Measurements from ENCODE around the gene NKX1-1. TPM values are rescaled to one million over a fixed set of nuclear protein-coding genes. Genes with fewer than 3 reads are reported as not detected.

Gene NKX1-1
- total RNA-seq, 1 experiment from 2014 or later = not detected

DNA sequence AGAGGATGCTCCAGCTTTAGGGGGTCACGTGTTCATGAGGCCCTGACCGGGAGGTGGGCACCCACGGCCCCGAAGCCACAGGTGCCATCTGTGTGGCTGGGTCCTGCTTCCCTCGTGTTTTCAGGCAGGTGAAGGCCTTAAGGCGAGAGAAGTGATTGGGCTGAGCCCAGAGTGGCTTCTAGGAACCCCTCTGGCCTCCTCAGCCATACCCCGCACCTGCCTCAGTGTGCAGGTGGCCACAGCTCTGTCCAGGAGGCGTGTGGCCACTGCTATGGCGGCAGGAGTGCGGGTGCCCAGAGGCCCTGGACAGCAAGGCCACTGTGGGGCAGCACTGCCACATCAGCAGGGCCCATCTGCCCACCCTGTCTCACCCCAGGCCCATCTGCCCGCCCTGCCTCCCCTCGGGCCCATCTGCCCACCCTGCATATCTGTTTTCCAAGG, 25.0 kb downstream of the NKX1-1 start:
- TF ChIP-seq ZNF671 (CRISPR knock-in tag; IDR thresholded peaks at IDR 0.05) = no peak
- TF ChIP-seq, protein P1, sequence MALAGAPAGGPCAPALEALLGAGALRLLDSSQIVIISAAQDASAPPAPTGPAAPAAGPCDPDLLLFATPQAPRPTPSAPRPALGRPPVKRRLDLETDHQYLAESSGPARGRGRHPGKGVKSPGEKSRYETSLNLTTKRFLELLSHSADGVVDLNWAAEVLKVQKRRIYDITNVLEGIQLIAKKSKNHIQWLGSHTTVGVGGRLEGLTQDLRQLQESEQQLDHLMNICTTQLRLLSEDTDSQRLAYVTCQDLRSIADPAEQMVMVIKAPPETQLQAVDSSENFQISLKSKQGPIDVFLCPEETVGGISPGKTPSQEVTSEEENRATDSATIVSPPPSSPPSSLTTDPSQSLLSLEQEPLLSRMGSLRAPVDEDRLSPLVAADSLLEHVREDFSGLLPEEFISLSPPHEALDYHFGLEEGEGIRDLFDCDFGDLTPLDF (CRISPR knock-in tag; IDR thresholded peaks at IDR 0.05) = no peak
- TF ChIP-seq MXD4 (CRISPR knock-in tag; IDR thresholded peaks at IDR 0.05; ENCODE audit: borderline replicate concordance) = no peak
- TF ChIP-seq, protein P2, sequence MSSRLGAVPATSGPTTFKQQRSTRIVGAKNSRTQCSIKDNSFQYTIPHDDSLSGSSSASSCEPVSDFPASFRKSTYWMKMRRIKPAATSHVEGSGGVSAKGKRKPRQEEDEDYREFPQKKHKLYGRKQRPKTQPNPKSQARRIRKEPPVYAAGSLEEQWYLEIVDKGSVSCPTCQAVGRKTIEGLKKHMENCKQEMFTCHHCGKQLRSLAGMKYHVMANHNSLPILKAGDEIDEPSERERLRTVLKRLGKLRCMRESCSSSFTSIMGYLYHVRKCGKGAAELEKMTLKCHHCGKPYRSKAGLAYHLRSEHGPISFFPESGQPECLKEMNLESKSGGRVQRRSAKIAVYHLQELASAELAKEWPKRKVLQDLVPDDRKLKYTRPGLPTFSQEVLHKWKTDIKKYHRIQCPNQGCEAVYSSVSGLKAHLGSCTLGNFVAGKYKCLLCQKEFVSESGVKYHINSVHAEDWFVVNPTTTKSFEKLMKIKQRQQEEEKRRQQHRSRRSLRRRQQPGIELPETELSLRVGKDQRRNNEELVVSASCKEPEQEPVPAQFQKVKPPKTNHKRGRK (CRISPR knock-in tag; IDR thresholded peaks at IDR 0.05; ENCODE audit: borderline replicate concordance) = no peak
- TF ChIP-seq CREM (CRISPR knock-in tag; IDR thresholded peaks at IDR 0.05) = no peak
- TF ChIP-seq, protein P3, sequence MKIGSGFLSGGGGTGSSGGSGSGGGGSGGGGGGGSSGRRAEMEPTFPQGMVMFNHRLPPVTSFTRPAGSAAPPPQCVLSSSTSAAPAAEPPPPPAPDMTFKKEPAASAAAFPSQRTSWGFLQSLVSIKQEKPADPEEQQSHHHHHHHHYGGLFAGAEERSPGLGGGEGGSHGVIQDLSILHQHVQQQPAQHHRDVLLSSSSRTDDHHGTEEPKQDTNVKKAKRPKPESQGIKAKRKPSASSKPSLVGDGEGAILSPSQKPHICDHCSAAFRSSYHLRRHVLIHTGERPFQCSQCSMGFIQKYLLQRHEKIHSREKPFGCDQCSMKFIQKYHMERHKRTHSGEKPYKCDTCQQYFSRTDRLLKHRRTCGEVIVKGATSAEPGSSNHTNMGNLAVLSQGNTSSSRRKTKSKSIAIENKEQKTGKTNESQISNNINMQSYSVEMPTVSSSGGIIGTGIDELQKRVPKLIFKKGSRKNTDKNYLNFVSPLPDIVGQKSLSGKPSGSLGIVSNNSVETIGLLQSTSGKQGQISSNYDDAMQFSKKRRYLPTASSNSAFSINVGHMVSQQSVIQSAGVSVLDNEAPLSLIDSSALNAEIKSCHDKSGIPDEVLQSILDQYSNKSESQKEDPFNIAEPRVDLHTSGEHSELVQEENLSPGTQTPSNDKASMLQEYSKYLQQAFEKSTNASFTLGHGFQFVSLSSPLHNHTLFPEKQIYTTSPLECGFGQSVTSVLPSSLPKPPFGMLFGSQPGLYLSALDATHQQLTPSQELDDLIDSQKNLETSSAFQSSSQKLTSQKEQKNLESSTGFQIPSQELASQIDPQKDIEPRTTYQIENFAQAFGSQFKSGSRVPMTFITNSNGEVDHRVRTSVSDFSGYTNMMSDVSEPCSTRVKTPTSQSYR (CRISPR knock-in tag; IDR thresholded peaks at IDR 0.05) = no peak
- ATAC-seq (no peak), DNase-seq (ENCODE audit: low spot score) (no peak)
- Mint-ChIP-seq H3K27ac (no peak overlapping the region), H3K4me3 (no peak overlapping the region), H3K9me3 (no peaks in the 10 kb centered on the region), H3K4me1 (no peaks in the 10 kb centered on the region), H3K27me3 (ENCODE audit: low read depth) (no peaks in the 10 kb centered on the region), H3K36me3 (no peaks in the 10 kb centered on the region; the same call in 1 of the 2 replicates)
- ChIA-PET POLR2A (no interaction called here), CTCF (no interaction called here)

DNA sequence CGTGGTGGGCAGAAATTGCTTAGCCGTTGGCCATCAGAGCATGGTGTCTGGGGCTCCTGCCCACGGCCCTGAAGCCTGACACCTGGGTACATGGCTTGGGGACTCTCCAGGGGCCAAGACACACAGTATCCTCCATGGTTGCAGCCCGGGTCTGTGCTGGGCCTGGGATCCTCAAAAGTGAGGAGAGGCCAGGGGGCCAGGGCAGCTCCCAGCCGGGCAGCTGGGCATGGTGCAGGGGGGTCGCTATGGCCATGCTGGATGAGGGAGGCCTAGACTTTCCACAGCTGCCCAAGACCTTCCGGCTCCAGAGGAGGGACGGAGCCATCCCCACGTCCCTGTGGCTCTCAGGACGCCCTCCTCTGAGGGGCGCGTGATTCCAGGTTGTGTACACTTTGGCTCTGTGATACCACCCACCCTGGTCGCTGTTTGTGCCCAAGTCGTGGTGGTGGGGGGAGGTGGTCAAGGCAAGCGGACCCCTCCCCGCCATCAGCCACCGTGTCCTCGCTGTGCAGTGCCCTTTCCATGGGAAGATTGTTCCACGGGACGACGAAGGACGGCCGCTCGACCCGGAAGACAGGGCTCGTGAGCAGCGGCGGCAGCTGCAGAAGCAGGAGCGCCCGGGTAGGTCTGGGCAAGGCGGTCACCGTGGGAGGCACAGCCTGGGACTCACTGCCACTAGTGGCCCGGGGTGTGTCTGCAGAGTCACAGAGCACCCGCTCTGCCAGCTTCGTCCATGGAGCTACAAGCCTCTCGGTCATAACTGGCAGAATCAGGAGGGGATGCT, 25.7 kb downstream of the NKX1-1 start:
- CTCF ChIA-PET = no interaction called here
- DNase-seq (ENCODE audit: low spot score) (peak; percentile 7), ATAC-seq (no peak)
- Mint-ChIP-seq H3K36me3 (no peaks in the 10 kb centered on the region), H3K27me3 (ENCODE audit: low read depth) (no peaks in the 10 kb centered on the region), H3K4me3 (no peak overlapping the region), H3K9me3 (no peaks in the 10 kb centered on the region), H3K4me1 (no peaks in the 10 kb centered on the region), H3K27ac (no peak overlapping the region; the same call in 1 of the 2 replicates)
- TF ChIP-seq ZNF317 (CRISPR knock-in tag; IDR thresholded peaks at IDR 0.05; ENCODE audit: borderline replicate concordance, low read depth) (no peak), SMAD4 (CRISPR knock-in tag; IDR thresholded peaks at IDR 0.05) (no peak)
- TF ChIP-seq, protein P4, sequence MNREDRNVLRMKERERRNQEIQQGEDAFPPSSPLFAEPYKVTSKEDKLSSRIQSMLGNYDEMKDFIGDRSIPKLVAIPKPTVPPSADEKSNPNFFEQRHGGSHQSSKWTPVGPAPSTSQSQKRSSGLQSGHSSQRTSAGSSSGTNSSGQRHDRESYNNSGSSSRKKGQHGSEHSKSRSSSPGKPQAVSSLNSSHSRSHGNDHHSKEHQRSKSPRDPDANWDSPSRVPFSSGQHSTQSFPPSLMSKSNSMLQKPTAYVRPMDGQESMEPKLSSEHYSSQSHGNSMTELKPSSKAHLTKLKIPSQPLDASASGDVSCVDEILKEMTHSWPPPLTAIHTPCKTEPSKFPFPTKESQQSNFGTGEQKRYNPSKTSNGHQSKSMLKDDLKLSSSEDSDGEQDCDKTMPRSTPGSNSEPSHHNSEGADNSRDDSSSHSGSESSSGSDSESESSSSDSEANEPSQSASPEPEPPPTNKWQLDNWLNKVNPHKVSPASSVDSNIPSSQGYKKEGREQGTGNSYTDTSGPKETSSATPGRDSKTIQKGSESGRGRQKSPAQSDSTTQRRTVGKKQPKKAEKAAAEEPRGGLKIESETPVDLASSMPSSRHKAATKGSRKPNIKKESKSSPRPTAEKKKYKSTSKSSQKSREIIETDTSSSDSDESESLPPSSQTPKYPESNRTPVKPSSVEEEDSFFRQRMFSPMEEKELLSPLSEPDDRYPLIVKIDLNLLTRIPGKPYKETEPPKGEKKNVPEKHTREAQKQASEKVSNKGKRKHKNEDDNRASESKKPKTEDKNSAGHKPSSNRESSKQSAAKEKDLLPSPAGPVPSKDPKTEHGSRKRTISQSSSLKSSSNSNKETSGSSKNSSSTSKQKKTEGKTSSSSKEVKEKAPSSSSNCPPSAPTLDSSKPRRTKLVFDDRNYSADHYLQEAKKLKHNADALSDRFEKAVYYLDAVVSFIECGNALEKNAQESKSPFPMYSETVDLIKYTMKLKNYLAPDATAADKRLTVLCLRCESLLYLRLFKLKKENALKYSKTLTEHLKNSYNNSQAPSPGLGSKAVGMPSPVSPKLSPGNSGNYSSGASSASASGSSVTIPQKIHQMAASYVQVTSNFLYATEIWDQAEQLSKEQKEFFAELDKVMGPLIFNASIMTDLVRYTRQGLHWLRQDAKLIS (CRISPR knock-in tag; IDR thresholded peaks at IDR 0.05; ENCODE audit: borderline replicate concordance) = no peak
- TF ChIP-seq, protein P5, sequence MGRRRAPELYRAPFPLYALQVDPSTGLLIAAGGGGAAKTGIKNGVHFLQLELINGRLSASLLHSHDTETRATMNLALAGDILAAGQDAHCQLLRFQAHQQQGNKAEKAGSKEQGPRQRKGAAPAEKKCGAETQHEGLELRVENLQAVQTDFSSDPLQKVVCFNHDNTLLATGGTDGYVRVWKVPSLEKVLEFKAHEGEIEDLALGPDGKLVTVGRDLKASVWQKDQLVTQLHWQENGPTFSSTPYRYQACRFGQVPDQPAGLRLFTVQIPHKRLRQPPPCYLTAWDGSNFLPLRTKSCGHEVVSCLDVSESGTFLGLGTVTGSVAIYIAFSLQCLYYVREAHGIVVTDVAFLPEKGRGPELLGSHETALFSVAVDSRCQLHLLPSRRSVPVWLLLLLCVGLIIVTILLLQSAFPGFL (CRISPR knock-in tag; IDR thresholded peaks at IDR 0.05; ENCODE audit: borderline replicate concordance) = no peak
- POLR2A ChIA-PET = no interaction called here
